PC-9 (cell line): ENCODE measurements around the gene NINL. TPM values are rescaled to one million over a fixed set of nuclear protein-coding genes. Genes with fewer than 3 reads are reported as not detected.

Experiments
- BruUV-seq: library from RNA; stranded (reverse); fragments of 400-500 nt; replicated peaks from 2 replicates; lab custom pipeline; 2021; lab: Mats Ljungman, UMichigan
- CTCF ChIA-PET: fragments of 300-600 bp; sonication (Branson Sonifier 250); formaldehyde crosslinking; loops from one replicate; lab custom pipeline; 2022; ENCODE audit warnings: antibody characterized with exemption; lab: Charles Lee
- POLR2A ChIA-PET: fragments of 300-600 bp; sonication (Branson Sonifier 250); formaldehyde crosslinking; loops from one replicate; lab custom pipeline; 2022; ENCODE audit warnings: antibody characterized with exemption; ENCODE audit not compliant: unreplicated experiment; lab: Charles Lee
- DNase-seq, 2 experiments: peaks; one replicate each; pipeline versions ENCODE4 v3.0.0 to v3.0.0-alpha.2; 2015 to 2022; ENCODE audit warnings: mixed read lengths in 1 of 2
- H2AFZ ChIP-seq: fragments of 200-600 bp; sonication (generic); 2 replicates; pipeline ENCODE4 v1.8.1; 2017; ENCODE audit warnings: antibody characterized with exemption
- H3F3A ChIP-seq: fragments of 200-600 bp; sonication (generic); 2 replicates; pipeline ENCODE4 v1.8.1; 2017; ENCODE audit warnings: antibody characterized with exemption, mild to moderate bottlenecking, low read depth; ENCODE audit not compliant: insufficient read depth
- H3K27ac ChIP-seq: fragments of 200-600 bp; sonication (generic); 2 replicates; pipeline ENCODE4 v1.6.1; 2016; ENCODE audit warnings: mixed run types
- H3K27me3 ChIP-seq: fragments of 200-600 bp; sonication (generic); 2 replicates; pipeline ENCODE4 v1.6.1; 2016; ENCODE audit warnings: low read depth, mixed run types; ENCODE audit not compliant: insufficient read depth
- H3K36me3 ChIP-seq: fragments of 200-600 bp; sonication (generic); 2 replicates; pipeline ENCODE4 v1.6.1; 2016; ENCODE audit warnings: low read depth, mixed run types
- H3K4me1 ChIP-seq: fragments of 200-600 bp; sonication (generic); replicated peaks from 2 replicates; pipeline ENCODE4 v1.6.1; 2016; ENCODE audit warnings: mixed run types; ENCODE audit not compliant: insufficient read depth
- H3K4me2 ChIP-seq: fragments of 200-600 bp; sonication (generic); 2 replicates; pipeline ENCODE4 v1.6.1; 2017; ENCODE audit warnings: mixed run types
- H3K4me3 ChIP-seq: fragments of 200-600 bp; sonication (generic); 2 replicates; pipeline ENCODE4 v1.6.1; 2016; ENCODE audit warnings: mixed run types
- H3K79me2 ChIP-seq: fragments of 200-600 bp; sonication (generic); 2 replicates; pipeline ENCODE4 v1.6.1; 2017; ENCODE audit warnings: low read depth, mixed run types
- H3K9me2 ChIP-seq: fragments of 200-600 bp; sonication (generic); 2 replicates; pipeline ENCODE4 v1.8.1; 2017; ENCODE audit warnings: mild to moderate bottlenecking; ENCODE audit not compliant: insufficient read depth
- H3K9me3 ChIP-seq: fragments of 200-600 bp; sonication (generic); 2 replicates; pipeline ENCODE4 v1.8.1; 2016; ENCODE audit warnings: low read depth; ENCODE audit not compliant: insufficient read depth
- H4K20me1 ChIP-seq: fragments of 200-600 bp; sonication (generic); 2 replicates; pipeline ENCODE4 v1.8.1; 2017; ENCODE audit not compliant: insufficient read depth
- EZH2 ChIP-seq: fragments of 200-600 bp; sonication (generic); IDR thresholded peaks from 2 replicates; pipeline ENCODE4 v1.8.0; 2017; ENCODE audit warnings: antibody characterized with exemption, low read depth
- intact Hi-C: fragments of 100-400 bp; cut with micrococcal nuclease; formaldehyde crosslinking; loops from one replicate; pipeline ENCODE4 v1.10.0; 2022; ENCODE audit not compliant: unreplicated experiment
- total RNA-seq: library from RNA; stranded (reverse); gene quantifications from 2 replicates; pipeline ENCODE4 v1.2.3, GENCODE V29; 2021
- TF ChIP-seq, protein P1 (sequence below): fragments of 200-600 bp; sonication (generic); conservative IDR thresholded peaks from 2 replicates; pipeline ENCODE4 v1.6.1; 2017; ENCODE audit warnings: mixed run types, antibody characterized with exemption, mild to moderate bottlenecking, moderate library complexity

NINL gene
- total RNA-seq, 1 experiment from 2014 or later = 19.6 TPM

DNA sequence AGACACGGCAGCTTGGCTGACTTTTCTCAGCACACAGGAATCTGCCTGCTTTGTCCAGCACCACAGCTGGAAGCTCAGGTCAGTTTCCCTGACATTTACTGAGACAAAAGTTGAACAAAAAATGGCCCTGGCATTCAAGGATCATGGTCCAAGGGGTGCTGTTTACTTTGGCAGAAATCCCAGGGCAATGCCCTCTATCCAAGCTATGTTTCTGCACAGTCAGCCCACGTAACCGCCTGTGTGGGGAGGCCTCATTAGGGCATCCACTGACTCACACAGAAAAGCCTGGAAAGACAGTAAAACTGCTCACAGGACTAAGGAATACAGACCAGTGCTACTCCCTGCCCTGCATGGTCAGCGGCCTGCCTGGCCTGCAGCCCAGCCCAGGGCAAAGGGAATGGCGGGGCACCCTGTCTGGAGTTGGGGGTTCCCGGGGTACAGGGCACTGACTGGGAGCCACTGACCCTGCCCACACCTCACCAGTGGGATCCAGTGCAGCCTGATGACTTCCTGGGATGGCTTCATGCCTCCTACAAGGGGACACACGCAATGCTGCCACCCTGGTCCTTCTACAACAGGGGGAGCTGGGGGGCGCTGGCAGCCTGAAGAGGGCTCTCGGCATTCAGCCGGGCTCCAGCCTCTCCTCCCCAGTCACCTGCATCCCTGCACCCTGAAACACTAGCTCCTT lies 77.1 kb downstream of the NINL start:
- Histone ChIP-seq H3K9me3 (0 out of 2 replicates have a peak, but pooled peaks cover 1% of the 10 kb centered on the region), H3K4me2 (no peak overlapping the region), H4K20me1 (no peaks in the 10 kb centered on the region), H3K79me2 (no peaks in the 10 kb centered on the region), H3K27me3 (no peaks in the 10 kb centered on the region), H3K9me2 (no peaks in the 10 kb centered on the region), H3K4me1 (peaks cover 9% of the 10 kb centered on the region; the same call in 1 of the 2 replicates), H3F3A (no peaks in the 10 kb centered on the region), H3K4me3 (no peak overlapping the region), H3K27ac (no peak overlapping the region), H3K36me3 (peaks cover 3% of the 10 kb centered on the region; the same call in 1 of the 2 replicates), H2AFZ (no peak overlapping the region)
- ChIA-PET CTCF (no interaction called here), POLR2A (interaction anchor here (0.5 to 0.6 kb wide), 2 partner anchors 18 to 225 kb away, joined by 3 read pairs; no protein-coding TSS in a partner anchor)
- intact Hi-C loops = loop anchor here (2.0 kb wide), 1 partner anchor 23 kb away; no protein-coding TSS in a partner anchor
- peak; percentile 66 to 73 for DNase-seq
- no TSS peak for BruUV-seq
- TF ChIP-seq EZH2 = no peak
- TF ChIP-seq, protein P1, sequence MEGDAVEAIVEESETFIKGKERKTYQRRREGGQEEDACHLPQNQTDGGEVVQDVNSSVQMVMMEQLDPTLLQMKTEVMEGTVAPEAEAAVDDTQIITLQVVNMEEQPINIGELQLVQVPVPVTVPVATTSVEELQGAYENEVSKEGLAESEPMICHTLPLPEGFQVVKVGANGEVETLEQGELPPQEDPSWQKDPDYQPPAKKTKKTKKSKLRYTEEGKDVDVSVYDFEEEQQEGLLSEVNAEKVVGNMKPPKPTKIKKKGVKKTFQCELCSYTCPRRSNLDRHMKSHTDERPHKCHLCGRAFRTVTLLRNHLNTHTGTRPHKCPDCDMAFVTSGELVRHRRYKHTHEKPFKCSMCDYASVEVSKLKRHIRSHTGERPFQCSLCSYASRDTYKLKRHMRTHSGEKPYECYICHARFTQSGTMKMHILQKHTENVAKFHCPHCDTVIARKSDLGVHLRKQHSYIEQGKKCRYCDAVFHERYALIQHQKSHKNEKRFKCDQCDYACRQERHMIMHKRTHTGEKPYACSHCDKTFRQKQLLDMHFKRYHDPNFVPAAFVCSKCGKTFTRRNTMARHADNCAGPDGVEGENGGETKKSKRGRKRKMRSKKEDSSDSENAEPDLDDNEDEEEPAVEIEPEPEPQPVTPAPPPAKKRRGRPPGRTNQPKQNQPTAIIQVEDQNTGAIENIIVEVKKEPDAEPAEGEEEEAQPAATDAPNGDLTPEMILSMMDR = no peak

DNA sequence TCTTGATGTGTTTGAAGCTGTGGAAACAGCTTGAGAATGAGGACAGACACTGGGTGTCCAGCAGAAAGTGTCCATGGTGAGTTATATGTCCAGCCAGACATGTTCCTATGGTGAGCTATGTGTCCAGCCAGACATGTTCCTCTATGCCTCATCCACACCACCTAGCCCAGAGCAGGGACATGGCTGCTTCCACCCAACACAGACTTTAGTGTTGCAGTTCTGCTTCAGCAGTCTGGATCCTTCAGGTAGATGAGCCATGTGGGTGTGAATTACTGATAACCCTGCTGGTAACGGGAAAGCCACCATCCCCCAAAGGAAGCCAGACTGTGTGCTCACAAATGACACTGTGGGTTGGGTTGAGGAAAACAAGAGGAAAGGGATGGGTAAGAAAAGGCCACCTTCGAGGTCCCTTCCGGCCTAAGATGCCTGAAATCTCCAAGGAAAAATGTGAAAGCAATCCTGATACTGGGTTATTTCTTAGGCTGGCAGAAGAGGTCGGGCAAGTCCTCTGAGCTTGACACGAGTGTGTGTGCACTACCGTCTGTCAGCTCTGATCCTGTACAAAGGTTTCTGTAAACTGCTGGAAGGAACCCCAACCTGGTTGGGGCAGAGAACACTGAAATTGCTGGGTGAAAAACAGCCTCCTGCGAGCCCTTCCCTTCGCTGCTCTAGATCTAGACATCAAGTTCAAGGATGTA lies 77.8 kb downstream of the NINL start:
- H2AFZ ChIP-seq = no peak overlapping the region
- POLR2A ChIA-PET = interaction anchor here (0.5 to 0.6 kb wide), 2 partner anchors 19 to 224 kb away, joined by 3 read pairs; no protein-coding TSS in a partner anchor
- intact Hi-C loops = loop anchor here (2.0 kb wide), 1 partner anchor 23 kb away; no protein-coding TSS in a partner anchor
- no peaks in the 10 kb centered on the region for H4K20me1 ChIP-seq
- H3K4me1 ChIP-seq = peaks cover 9% of the 10 kb centered on the region; the same call in 1 of the 2 replicates
- TF ChIP-seq EZH2 = no peak
- TF ChIP-seq, protein P1 = no peak
- H3K27ac ChIP-seq = no peak overlapping the region
- H3K27me3 ChIP-seq = no peaks in the 10 kb centered on the region
- no peaks in the 10 kb centered on the region for H3F3A ChIP-seq
- H3K36me3 ChIP-seq = peaks cover 3% of the 10 kb centered on the region; the same call in 1 of the 2 replicates
- H3K9me2 ChIP-seq = no peaks in the 10 kb centered on the region
- H3K9me3 ChIP-seq = no peaks in the 10 kb centered on the region
- H3K4me2 ChIP-seq = no peak overlapping the region
- no peaks in the 10 kb centered on the region for H3K79me2 ChIP-seq
- no peak for DNase-seq
- CTCF ChIA-PET = no interaction called here
- no peak overlapping the region for H3K4me3 ChIP-seq
- no TSS peak for BruUV-seq

DNA sequence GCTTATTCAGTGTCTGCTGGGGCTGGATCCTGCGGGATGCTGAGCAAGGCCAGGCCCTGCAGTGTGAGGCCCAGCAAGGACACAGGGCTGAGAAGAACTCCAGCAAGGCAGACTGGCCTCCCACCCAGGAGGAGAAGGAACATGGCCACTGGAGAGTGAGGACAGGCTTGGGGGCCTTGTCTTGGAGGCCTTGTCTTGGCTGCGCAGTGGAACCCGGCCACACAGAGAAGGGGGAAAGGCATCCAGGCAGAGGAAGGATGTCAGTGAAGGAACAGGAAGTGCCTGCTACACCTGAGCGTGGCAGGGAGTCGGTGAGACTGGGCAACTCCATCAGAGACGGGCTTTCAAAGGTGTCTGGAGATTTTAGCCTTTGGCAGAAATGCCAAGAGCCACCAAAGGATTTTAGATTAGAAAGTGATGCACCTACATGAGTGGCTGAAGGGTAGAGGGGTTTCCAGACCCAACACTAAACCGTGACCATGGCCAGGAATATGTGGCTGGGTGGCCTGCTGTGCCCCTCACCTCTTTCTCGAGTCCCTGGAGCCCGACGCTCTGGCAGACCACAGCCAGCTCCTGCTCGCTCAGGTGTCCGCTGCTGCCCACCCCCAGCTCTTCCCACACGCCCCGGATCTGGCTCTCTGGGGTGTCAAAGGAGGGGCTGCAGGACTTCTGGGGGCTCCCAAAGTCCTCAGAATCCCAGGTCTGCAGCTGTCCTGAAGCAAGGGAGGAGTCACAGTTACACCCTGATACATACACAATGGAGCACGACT lies 80.8 kb downstream of the NINL start:
- TF ChIP-seq, protein P1 = no peak
- no peak for TF ChIP-seq EZH2
- no peaks in the 10 kb centered on the region for H3K27me3 ChIP-seq
- H3K9me2 ChIP-seq = no peaks in the 10 kb centered on the region
- no peaks in the 10 kb centered on the region for H3K79me2 ChIP-seq
- no peaks in the 10 kb centered on the region; the same call in 1 of the 2 replicates for H3K36me3 ChIP-seq
- DNase-seq = no peak
- H3K4me3 ChIP-seq = no peak overlapping the region
- H3K27ac ChIP-seq = no peak overlapping the region
- intact Hi-C loops = no loop called here
- no peaks in the 10 kb centered on the region for H4K20me1 ChIP-seq
- no peaks in the 10 kb centered on the region for H3F3A ChIP-seq
- no peak overlapping the region for H2AFZ ChIP-seq
- no peak overlapping the region for H3K4me2 ChIP-seq
- peaks cover 9% of the 10 kb centered on the region; the same call in 1 of the 2 replicates for H3K4me1 ChIP-seq
- POLR2A ChIA-PET = interaction anchor here (0.7 kb wide), 1 partner anchor 24 kb away, joined by 4 read pairs; no protein-coding TSS in a partner anchor
- CTCF ChIA-PET = no interaction called here
- no peaks in the 10 kb centered on the region for H3K9me3 ChIP-seq
- no TSS peak for BruUV-seq
